ENCODE data around the gene ADSS1.

ADSS1 gene

GRCh38 chr14:104707608-104708595 lies 16.1 kb upstream of the ADSS1 start:
- H3K4me3 ChIP-seq (ENCODE audit: low read depth, low read length), result no peak overlapping the region
- DNase-seq (ENCODE audit: low read depth), result no peak
- TF ChIP-seq CTCF (IDR thresholded peaks at IDR 0.05; ENCODE audit: low read depth, low read length, missing control alignments), result no peak

- TF ChIP-seq CTCF (IDR thresholded peaks at IDR 0.05; ENCODE audit: low read depth, low read length, missing control alignments), result peak; percentile 98
- no peak for DNase-seq (ENCODE audit: low read depth)
- H3K4me3 ChIP-seq (ENCODE audit: low read depth, low read length), result no peak overlapping the region
These were observed 15.3 kb upstream of the ADSS1 start for GRCh38 chr14:104708606-104709268.

- no peak overlapping the region for H3K4me3 ChIP-seq (ENCODE audit: low read depth, low read length)
- TF ChIP-seq CTCF (IDR thresholded peaks at IDR 0.05; ENCODE audit: low read depth, low read length, missing control alignments), result no peak
- no peak for DNase-seq (ENCODE audit: low read depth)
These were observed 14.5 kb upstream of the ADSS1 start for GRCh38 chr14:104709387-104710039.

DNA sequence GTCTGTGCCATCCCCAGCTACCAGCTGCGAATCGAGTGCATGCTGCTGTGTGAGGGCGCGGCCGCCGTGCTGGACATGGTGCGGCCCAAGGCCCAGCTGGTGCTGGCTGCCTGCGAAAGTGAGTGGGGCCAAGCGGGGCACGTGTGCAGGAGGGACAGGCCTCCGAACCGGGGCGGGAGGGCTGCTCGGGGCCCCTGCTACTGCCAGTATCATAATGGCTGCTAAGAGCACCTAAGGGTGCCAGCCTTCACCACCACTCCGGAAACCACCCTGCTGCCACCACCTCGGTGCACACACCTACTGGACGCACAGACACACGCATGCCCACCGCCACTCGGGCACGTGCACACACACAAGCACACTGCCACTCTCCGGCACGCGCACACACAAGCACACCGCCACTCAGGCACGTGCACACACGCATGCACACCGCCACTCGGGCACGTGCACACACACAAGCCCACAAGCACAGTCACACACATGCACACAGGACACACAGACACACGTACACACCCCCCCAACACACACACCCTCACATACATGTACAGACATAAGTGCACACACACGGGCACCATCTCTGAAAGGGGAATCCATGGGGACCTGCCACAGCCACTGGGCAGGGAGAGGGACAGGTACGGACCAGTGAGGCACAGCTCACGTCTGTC lies 13.8 kb upstream of the ADSS1 start:
- no peak for DNase-seq (ENCODE audit: low read depth)
- H3K4me3 ChIP-seq (ENCODE audit: low read depth, low read length), result no peak overlapping the region
- no peak for TF ChIP-seq CTCF (IDR thresholded peaks at IDR 0.05; ENCODE audit: low read depth, low read length, missing control alignments)

DNA sequence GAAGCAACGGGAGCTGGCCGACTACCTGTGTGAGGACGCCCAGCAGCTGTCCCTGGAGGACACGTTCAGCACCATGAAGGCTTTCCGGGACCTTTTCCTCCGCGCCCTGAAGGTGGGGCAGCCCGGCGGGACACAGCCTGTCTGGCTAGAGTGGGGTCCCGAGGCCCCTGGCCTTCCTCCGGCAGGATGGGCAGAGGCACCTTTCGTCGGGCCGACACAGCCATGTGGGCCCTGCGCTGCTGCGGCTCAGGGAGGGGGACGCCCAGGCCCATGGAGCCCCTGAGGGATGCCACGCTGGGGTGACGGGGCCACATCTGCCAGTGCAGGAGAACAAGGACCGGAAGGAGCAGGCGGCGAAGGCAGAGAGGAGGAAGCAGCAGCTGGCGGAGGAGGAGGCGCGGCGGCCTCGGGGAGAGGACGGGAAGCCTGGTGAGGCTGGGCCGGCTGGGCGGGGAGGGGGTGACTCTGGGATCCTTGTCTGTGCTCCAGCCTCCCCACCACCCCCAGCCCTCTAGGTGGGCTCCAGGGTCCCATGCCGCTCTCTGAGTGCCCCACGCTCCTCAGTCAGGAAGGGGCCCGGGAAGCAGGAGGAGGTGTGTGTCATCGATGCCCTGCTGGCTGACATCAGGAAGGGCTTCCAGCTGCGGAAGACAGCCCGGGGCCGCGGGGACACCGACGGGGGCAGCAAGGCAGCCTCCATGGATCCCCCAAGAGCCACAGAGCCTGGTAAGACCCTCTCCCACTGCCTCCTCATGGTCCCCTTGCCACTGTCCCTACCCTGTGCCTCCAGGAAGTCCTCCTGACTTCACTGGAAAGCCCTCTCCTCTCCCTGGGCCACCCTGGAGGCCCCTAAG lies 10.9 kb upstream of the ADSS1 start:
- H3K4me3 ChIP-seq (ENCODE audit: low read depth, low read length), result no peak overlapping the region
- no peak for TF ChIP-seq CTCF (IDR thresholded peaks at IDR 0.05; ENCODE audit: low read depth, low read length, missing control alignments)
- DNase-seq (ENCODE audit: low read depth), result no peak

- DNase-seq (ENCODE audit: low read depth), result no peak
- no peak overlapping the region for H3K4me3 ChIP-seq (ENCODE audit: low read depth, low read length)
- TF ChIP-seq CTCF (IDR thresholded peaks at IDR 0.05; ENCODE audit: low read depth, low read length, missing control alignments), result no peak
These were observed 10.0 kb upstream of the ADSS1 start for GRCh38 chr14:104714066-104714465.

Data from GM12864 (cell line).